ENCODE data around the gene SULT1A1.

The SULT1A1 gene

GRCh38 chr16:28555561-28555960 is 54.3 kb downstream of the SULT1A1 start:
- Histone ChIP-seq H3K27ac (ENCODE audit: insufficient read depth, low read depth, low read length, poor library complexity, severe bottlenecking) (no peak overlapping the region), H3K4me1 (ENCODE audit: control insufficient read depth, insufficient read depth, low read length) (peaks cover 3% of the 10 kb centered on the region), H3K27me3 (ENCODE audit: control insufficient read depth, insufficient read depth, low read length, poor library complexity, severe bottlenecking) (no peaks in the 10 kb centered on the region), H3K4me3 (ENCODE audit: insufficient read depth, low read depth, low read length) (no peak overlapping the region), H3K9me3 (ENCODE audit: control insufficient read depth, low read length) (no peaks in the 10 kb centered on the region), H3K36me3 (ENCODE audit: control insufficient read depth, insufficient read depth, low read length) (peaks cover 4% of the 10 kb centered on the region)
- WGBS, 2 experiments: 89 to 94% methylated on average over 2 of the region's 2 CpGs

Data from ectodermal cell (in vitro differentiated cells).